SK-MEL-5 (cell line): ENCODE results near the gene AJM1. TPM values are rescaled to one million over a fixed set of nuclear protein-coding genes. Genes with fewer than 3 reads are reported as not detected.
"Not testable (repeated sequence)": the region's sequence is repeated elsewhere in the genome, so short reads cannot be mapped to it uniquely, and the experiment has no call there.

Experiments used
- DNase-seq: peaks from one replicate; pipeline ENCODE4 v3.0.0-alpha.2; 2016; ENCODE audit warnings: low read depth, low spot score
- in situ Hi-C: cut with HindIII; loops from 2 replicates; pipeline ENCODE4 v1.10.0; 2016; ENCODE audit warnings: low sequenced_read_pairs, high pct_unique_total_duplicates, low pct_unique_long_range_greater_than_20kb
- small RNA-seq, 2 experiments: library from RNA; depleted of rRNA; stranded (forward); fragments of <200 nt; gene quantifications; one replicate each; pipeline ENCODE3, GENCODE V24; 2014
- total RNA-seq: library from RNA; depleted of rRNA; stranded (reverse); fragments of >200 nt; shearing (Covaris generic); gene quantifications from 2 replicates; pipeline ENCODE4 v1.2.3, GENCODE V29; 2014; rRNA removed

Gene AJM1
- total RNA-seq, 1 experiment from 2014 or later: 1.4 TPM

DNA sequence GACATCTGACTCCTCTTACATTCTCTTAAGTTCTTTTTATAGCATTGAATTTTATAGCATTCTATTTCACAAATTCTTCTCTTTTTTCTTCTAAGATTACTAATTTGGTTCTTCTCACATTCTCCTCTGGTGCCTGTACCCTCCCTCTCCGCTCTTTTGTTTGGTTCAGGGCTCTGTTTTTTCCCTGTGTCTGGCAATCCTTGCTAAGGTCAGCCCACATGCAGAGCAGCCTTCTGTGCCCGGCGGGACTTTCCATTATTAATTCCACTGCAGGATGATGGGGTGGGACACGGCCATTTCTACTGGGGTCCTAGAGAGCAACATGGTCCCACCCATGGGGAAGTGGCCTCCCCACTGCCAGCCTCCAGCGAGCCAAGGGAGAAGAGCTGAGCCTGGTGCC is 34.2 kb downstream of the AJM1 start:
- in situ Hi-C loops: no loop called here
- no peak for DNase-seq

GRCh38 chr9:136880651-136881050 is 38.4 kb downstream of the AJM1 start:
- in situ Hi-C loops: no loop called here
- no peak for DNase-seq

GRCh38 chr9:136881691-136882108 is 39.4 kb downstream of the AJM1 start:
- DNase-seq: peak; percentile 77
- in situ Hi-C loops: no loop called here

DNA sequence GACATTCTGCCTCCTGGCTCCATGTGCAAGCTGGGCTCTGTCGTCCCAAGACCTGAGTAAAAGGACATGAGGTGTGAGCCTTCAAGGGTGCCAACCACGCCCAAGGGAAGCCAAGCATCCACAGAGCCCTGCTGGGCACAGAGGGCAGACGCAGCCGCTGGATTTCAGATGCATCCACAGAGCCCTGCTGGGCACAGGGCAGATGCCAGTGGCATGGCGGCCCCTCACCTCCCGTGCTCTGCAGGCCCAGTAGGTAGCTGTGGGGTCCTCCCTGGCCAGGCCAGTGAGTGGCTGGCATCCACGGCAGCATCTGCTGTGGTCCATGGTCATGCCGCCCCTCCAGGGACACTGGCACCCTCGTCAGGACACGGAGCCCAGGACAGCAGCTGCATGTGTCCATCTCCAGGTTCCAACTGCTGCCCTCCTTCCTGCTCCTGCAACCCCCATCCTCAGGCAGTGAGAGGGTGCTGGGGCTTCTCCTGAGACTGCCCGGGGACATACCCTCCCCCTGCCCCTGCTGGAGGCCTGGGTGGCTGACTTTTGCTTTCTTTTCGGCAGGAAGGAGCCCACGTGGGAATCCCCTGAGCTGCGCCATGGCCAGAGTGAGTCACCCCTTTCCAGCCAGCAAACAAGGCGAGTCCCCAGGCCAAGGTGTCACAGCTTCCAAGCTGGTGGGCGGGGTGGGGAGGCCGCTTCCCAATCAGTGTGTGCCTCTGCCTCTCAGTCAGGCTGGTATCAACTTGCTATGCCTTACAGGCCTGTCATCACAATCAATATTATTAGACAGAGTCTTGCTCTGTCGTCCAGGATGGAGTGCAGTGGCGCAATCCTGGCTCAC is 40.0 kb downstream of the AJM1 start:
- peak; percentile 76 for DNase-seq
- in situ Hi-C loops: no loop called here

DNA sequence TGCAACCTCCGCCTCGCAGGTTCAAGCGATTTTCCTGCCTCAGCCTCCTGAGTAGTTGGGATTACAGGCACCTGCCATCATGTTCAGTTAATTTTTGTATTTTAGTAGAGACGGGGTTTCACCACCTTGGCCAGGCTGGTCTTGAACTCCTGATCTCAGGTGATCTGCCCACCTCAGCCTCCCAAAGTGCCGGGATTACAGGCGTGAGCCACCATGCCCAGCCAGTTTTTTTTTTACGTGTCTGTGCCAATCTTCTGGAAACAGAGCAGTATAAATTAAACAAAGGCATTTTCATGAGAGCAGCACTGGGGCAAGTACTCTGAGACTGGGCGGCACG is 40.6 kb downstream of the AJM1 start:
- in situ Hi-C loops, DNase-seq: not testable (repeated sequence)

GRCh38 chr9:136883670-136884069 is 41.4 kb downstream of the AJM1 start:
- in situ Hi-C loops, DNase-seq: not testable (repeated sequence)

- DNase-seq: peak; percentile 97
- in situ Hi-C loops: no loop called here
These were observed 43.8 kb downstream of the AJM1 start, which contains the start of gene TRAF2 for GRCh38 chr9:136885950-136886578. Gene TRAF2, plus strand, starts transcription at chr9:136886516. Its CDS starts 12,225 bp downstream, at chr9:136898741.

- DNase-seq: no peak
- in situ Hi-C loops: no loop called here
These were observed 44.6 kb downstream of the AJM1 start for GRCh38 chr9:136886610-136887597.

DNA sequence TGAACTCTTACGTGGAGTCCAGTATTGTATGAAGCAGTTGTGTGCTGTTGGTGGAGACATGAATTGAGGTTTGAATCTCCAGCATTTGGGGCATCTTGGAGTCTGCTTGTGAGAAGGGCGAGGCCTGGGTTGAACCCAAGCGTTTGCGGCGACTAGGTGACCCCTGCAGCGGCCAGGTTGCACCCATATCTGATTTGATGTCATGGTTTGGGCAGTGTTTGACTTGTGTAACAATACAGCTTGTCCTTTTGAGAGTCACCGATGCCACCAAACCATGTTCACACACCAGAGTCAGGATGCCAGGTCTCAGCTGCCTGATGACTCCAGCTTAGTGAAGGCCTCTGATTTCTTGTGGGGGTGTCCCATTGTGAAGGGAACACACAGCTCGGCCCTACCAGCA is 46.2 kb downstream of the AJM1 start:
- in situ Hi-C loops: no loop called here
- DNase-seq: no peak

GRCh38 chr9:136889858-136890257 is 47.6 kb downstream of the AJM1 start:
- in situ Hi-C loops: no loop called here
- no peak for DNase-seq

DNA sequence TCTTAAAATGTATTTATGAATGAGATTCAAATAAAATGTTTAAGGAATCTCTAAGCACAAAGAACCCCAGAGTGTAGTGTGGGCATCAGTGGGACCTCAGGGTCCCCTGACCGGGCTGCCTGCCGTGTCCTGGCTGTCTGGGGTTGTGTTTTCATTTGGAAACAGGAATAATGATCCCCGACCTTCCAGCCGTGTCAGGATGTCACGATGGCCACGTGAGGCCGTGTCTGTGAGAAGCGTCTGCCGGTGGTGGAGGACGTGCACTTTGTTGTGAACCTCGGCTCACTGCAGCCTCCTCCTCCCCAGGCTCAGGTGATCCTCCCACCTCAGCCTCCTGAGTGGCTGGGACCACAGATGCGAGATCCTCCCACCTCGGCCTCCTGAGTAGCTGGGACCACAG is 48.4 kb downstream of the AJM1 start:
- in situ Hi-C loops: no loop called here
- DNase-seq: no peak

Small RNA genes within 50 kb of the gene (small RNA-seq; reads per million reads assigned to genes)
- gene AL355987.2 (0 reads per million in 2 experiments), gene MIR4292 (0 reads per million in 2 experiments), gene MIR4479 (0 reads per million in 2 experiments)

Other genes with a start within 250 kb of the AJM1 start
- 61.5 and 66.9 TPM in 2 replicates for gene EGFL7, start 179.6 kb upstream of the AJM1 start, total RNA-seq
- gene AGPAT2, start 155.0 kb upstream of the AJM1 start, total RNA-seq: 52.3 and 54.1 TPM in 2 replicates
- 42.0 and 45.6 TPM in 2 replicates for gene DIPK1B, start 129.9 kb upstream of the AJM1 start, total RNA-seq
- not detected in 2 replicates for gene LCN10, start 99.5 kb upstream of the AJM1 start, total RNA-seq
- gene LCN6, start 94.0 kb upstream of the AJM1 start, total RNA-seq: not detected in 2 replicates
- gene LCN8, start 84.2 kb upstream of the AJM1 start, total RNA-seq: not detected in 2 replicates
- gene LCN15, start 78.0 kb upstream of the AJM1 start, total RNA-seq: 0.05 and 0.21 TPM in 2 replicates
- gene TMEM141, start 51.1 kb upstream of the AJM1 start, total RNA-seq: 47.1 and 50.8 TPM in 2 replicates
- 0.08 and 0.42 TPM in 2 replicates for gene CCDC183, start 46.1 kb upstream of the AJM1 start, total RNA-seq
- 57.4 and 62.6 TPM in 2 replicates for gene RABL6, start 34.5 kb upstream of the AJM1 start, total RNA-seq
- 101 TPM in 2 replicates for gene PHPT1, start 6.9 kb downstream of the AJM1 start, total RNA-seq
- 0.80 and 1.3 TPM in 2 replicates for gene MAMDC4, start 9.9 kb downstream of the AJM1 start, total RNA-seq
- gene EDF1, start 23.8 kb downstream of the AJM1 start, total RNA-seq: 356 and 392 TPM in 2 replicates
- gene TRAF2, start 44.0 kb downstream of the AJM1 start, total RNA-seq: 13.5 and 16.4 TPM in 2 replicates
- 141 and 174 TPM in 2 replicates for gene FBXW5, start 102.3 kb downstream of the AJM1 start, total RNA-seq
- gene C8G, start 102.8 kb downstream of the AJM1 start, total RNA-seq: 0.45 and 0.53 TPM in 2 replicates
- gene LCN12, start 109.8 kb downstream of the AJM1 start, total RNA-seq: not detected in 2 replicates
- not detected in 2 replicates for gene PTGDS, start 135.0 kb downstream of the AJM1 start, total RNA-seq
- not detected in 2 replicates for gene LCNL1, start 140.5 kb downstream of the AJM1 start, total RNA-seq
- 31.7 and 46.0 TPM in 2 replicates for gene PAXX, start 149.9 kb downstream of the AJM1 start, total RNA-seq
- not detected in 2 replicates for gene CLIC3, start 154.1 kb downstream of the AJM1 start, total RNA-seq
- gene ABCA2, start 185.8 kb downstream of the AJM1 start, total RNA-seq: 8.6 and 9.5 TPM in 2 replicates
- gene FUT7, start 189.6 kb downstream of the AJM1 start, total RNA-seq: not detected in 2 replicates
- 2.2 and 3.5 TPM in 2 replicates for gene NPDC1, start 203.7 kb downstream of the AJM1 start, total RNA-seq
- not detected in 2 replicates for gene ENTPD2, start 211.6 kb downstream of the AJM1 start, total RNA-seq
- 8.1 and 8.7 TPM in 2 replicates for gene SAPCD2, start 228.1 kb downstream of the AJM1 start, total RNA-seq
- 22.5 and 23.4 TPM in 2 replicates for gene UAP1L1, start 235.0 kb downstream of the AJM1 start, total RNA-seq
- 84.8 and 85.2 TPM in 2 replicates for gene MAN1B1, start 244.5 kb downstream of the AJM1 start, total RNA-seq